ENCODE measurements around the gene DNAH7. TPM values are rescaled to one million over a fixed set of nuclear protein-coding genes. Genes with fewer than 3 reads are reported as not detected.

The DNAH7 gene
- total RNA-seq, 1 experiment from 2014 or later, result 0.09 TPM

DNA sequence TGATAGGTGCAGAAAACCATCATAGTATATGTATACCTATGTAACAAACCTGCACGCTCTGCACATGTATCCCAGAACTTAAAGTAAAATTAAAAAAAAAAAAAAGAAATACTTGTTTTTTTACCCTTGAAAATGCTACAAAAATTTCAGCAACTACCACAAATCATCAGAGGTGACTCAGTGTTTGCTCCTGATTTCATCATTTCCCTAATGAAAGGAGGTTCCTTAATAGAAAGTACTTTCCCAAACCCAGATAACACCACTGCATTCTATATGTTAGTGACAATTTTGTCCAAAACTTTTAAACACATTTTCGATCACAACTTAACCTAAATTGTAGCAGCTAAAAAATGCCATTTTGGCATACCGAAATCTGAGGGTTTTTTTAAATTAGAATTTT lies 248.3 kb downstream of the DNAH7 start:
- no peaks in the 10 kb centered on the region for H4K20me1 ChIP-seq (ENCODE audit: control insufficient read depth, insufficient read depth, insufficient read length)
- H4K5ac ChIP-seq (ENCODE audit: insufficient read length, low read depth, low read length), result no peak overlapping the region
- Mint-ChIP-seq H3K9me3 (no peaks in the 10 kb centered on the region), H3K27me3 (ENCODE audit: low read depth) (no peaks in the 10 kb centered on the region), H3K4me3 (no peak overlapping the region), H3K27ac (no peak overlapping the region), H3K36me3 (ENCODE audit: insufficient read depth in 1 of 3, low read depth in 3 of 3) (no peaks in the 10 kb centered on the region), H3K4me1 (peaks cover 0 to 4% of the 10 kb centered on the region in 2 experiments; a peak in 2 of 4 replicates)
- no peak for DNase-seq
- H2BK5ac ChIP-seq (ENCODE audit: insufficient read length, low read length), result no peak overlapping the region
- H4K91ac ChIP-seq (ENCODE audit: insufficient read length, low read depth, low read length), result no peak overlapping the region
- no peaks in the 10 kb centered on the region for H3K79me1 ChIP-seq (ENCODE audit: insufficient read depth, low read depth, low read length, poor library complexity, severe bottlenecking)
- WGBS (ENCODE audit: extremely low coverage, insufficient read length, low lambda C conversion rate), result no CpG with 5 or more reads among the region's 3 CpGs
- H3K4me2 ChIP-seq (ENCODE audit: insufficient read depth, insufficient read length, low read length), result no peak overlapping the region
- TF ChIP-seq, protein P1, sequence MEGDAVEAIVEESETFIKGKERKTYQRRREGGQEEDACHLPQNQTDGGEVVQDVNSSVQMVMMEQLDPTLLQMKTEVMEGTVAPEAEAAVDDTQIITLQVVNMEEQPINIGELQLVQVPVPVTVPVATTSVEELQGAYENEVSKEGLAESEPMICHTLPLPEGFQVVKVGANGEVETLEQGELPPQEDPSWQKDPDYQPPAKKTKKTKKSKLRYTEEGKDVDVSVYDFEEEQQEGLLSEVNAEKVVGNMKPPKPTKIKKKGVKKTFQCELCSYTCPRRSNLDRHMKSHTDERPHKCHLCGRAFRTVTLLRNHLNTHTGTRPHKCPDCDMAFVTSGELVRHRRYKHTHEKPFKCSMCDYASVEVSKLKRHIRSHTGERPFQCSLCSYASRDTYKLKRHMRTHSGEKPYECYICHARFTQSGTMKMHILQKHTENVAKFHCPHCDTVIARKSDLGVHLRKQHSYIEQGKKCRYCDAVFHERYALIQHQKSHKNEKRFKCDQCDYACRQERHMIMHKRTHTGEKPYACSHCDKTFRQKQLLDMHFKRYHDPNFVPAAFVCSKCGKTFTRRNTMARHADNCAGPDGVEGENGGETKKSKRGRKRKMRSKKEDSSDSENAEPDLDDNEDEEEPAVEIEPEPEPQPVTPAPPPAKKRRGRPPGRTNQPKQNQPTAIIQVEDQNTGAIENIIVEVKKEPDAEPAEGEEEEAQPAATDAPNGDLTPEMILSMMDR (conservative IDR thresholded peaks at IDR 0.05), result no peak
- no peaks in the 10 kb centered on the region for H3K27me3 ChIP-seq (ENCODE audit: insufficient read depth, low read length)
- no peaks in the 10 kb centered on the region for H3K9me3 ChIP-seq (ENCODE audit: control insufficient read depth, low read depth, low read length)
- H2BK20ac ChIP-seq (ENCODE audit: low read depth, low read length, poor library complexity, severe bottlenecking), result no peak overlapping the region
- no peak overlapping the region for H4K8ac ChIP-seq (replicated peaks; ENCODE audit: insufficient read length, low read depth, low read length)
- H3K23ac ChIP-seq (ENCODE audit: insufficient read length, low read depth, low read length), result no peak overlapping the region
- no peaks in the 10 kb centered on the region for H3K4me1 ChIP-seq (ENCODE audit: insufficient read depth, low read length)
- H2AK5ac ChIP-seq (ENCODE audit: insufficient read length, low read length), result no peak overlapping the region
- H2BK12ac ChIP-seq (ENCODE audit: insufficient read length, low read depth, low read length), result no peak overlapping the region
- no peak overlapping the region for H3K27ac ChIP-seq (ENCODE audit: insufficient read length, low read depth, low read length)
- H3K18ac ChIP-seq (ENCODE audit: insufficient read length, low read depth, low read length), result no peak overlapping the region
- no peaks in the 10 kb centered on the region for H3K23me2 ChIP-seq (ENCODE audit: insufficient read length, low read depth, low read length, poor library complexity, severe bottlenecking)
- H3K9ac ChIP-seq (ENCODE audit: extremely low read depth, insufficient read length, low read length), result no peak overlapping the region
- H2BK120ac ChIP-seq (ENCODE audit: low read depth, low read length, poor library complexity, severe bottlenecking), result no peak overlapping the region
- H3K79me2 ChIP-seq (ENCODE audit: insufficient read depth, low read length), result no peaks in the 10 kb centered on the region
- no peak overlapping the region for H2AFZ ChIP-seq (ENCODE audit: low read length)
- H3K4ac ChIP-seq (ENCODE audit: low read depth, low read length), result no peak overlapping the region
- no peak overlapping the region for H3T11ph ChIP-seq (ENCODE audit: low read length)
- no peak overlapping the region for H2BK15ac ChIP-seq (ENCODE audit: low read depth, low read length)
- no peak overlapping the region for H3K56ac ChIP-seq (ENCODE audit: insufficient read length, low read depth, low read length)
- no peak overlapping the region for H3K14ac ChIP-seq (ENCODE audit: insufficient read depth, low read length)

Measured in H9 (cell line).